ENCODE measurements around the gene AADACL3.
"Not testable (repeated sequence)": the region's sequence is repeated elsewhere in the genome, so short reads cannot be mapped to it uniquely, and the experiment has no call there.

AADACL3 gene

DNA sequence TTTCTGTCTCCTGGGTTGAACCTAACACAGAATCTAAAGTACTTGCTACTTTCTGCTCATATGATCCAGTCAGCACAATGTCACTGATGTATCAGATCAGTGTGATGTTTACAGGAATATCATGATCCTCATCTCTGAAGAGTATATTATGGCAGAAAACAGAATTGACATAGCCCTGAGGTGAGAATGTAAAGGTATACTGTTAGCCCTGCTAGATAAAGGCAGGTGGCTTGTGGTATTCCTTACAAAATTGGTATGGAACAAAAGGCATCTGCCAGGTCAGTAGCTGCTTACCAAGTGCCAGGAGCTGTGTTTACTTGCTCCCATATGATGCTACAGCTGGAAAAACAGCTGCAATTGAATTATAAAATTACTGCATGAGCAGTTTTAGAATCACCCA, 41.6 kb upstream of the AADACL3 start:
- Histone ChIP-seq H3K79me2 (ENCODE audit: insufficient read depth, low read length) (no peaks in the 10 kb centered on the region), H3F3A (ENCODE audit: insufficient read depth, low read length) (no peaks in the 10 kb centered on the region), H3K27ac (ENCODE audit: low read depth, low read length, poor library complexity, severe bottlenecking) (no peak overlapping the region), H4K20me1 (ENCODE audit: insufficient read depth, low read length) (no peaks in the 10 kb centered on the region), H3K4me2 (ENCODE audit: low read length) (no peak overlapping the region), H3K4me3 (ENCODE audit: low read depth, low read length, poor library complexity, severe bottlenecking) (no peak overlapping the region), H3K27me3 (ENCODE audit: insufficient read depth, low read length) (no peaks in the 10 kb centered on the region), H3K4me1 (ENCODE audit: insufficient read depth, low read length, severe bottlenecking) (no peaks in the 10 kb centered on the region), H3K9ac (ENCODE audit: low read length) (no peak overlapping the region), H3K36me3 (ENCODE audit: insufficient read depth, low read length) (no peaks in the 10 kb centered on the region), H3K9me3 (ENCODE audit: low read length) (no peaks in the 10 kb centered on the region), H3K9me2 (ENCODE audit: low read depth, low read length) (no peaks in the 10 kb centered on the region), H2AFZ (ENCODE audit: low read length) (no peak overlapping the region)
- no peak for TF ChIP-seq EZH2 (IDR thresholded peaks at IDR 0.05; ENCODE audit: borderline replicate concordance, low read length)
- TF ChIP-seq, protein P1, sequence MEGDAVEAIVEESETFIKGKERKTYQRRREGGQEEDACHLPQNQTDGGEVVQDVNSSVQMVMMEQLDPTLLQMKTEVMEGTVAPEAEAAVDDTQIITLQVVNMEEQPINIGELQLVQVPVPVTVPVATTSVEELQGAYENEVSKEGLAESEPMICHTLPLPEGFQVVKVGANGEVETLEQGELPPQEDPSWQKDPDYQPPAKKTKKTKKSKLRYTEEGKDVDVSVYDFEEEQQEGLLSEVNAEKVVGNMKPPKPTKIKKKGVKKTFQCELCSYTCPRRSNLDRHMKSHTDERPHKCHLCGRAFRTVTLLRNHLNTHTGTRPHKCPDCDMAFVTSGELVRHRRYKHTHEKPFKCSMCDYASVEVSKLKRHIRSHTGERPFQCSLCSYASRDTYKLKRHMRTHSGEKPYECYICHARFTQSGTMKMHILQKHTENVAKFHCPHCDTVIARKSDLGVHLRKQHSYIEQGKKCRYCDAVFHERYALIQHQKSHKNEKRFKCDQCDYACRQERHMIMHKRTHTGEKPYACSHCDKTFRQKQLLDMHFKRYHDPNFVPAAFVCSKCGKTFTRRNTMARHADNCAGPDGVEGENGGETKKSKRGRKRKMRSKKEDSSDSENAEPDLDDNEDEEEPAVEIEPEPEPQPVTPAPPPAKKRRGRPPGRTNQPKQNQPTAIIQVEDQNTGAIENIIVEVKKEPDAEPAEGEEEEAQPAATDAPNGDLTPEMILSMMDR (IDR thresholded peaks at IDR 0.05; ENCODE audit: low read length), result no peak

DNA sequence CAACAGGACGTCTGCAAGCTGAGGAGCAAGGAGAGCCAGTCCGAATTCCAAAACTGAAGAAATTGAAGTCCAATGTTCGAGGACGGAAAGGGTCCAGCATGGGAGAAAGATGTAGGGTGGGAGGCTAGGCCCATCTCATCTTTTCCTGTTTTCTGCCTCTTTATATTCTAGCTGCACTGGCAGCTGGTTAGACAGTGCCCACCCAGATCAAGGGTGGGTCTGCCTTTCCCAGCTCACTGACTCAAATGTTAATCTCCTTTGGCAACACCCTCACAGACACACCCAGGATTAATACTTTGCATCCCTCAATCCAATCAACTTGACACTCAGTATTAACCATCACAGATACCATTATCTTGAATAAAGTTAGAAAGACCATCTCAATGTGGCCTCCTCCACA, 39.8 kb upstream of the AADACL3 start:
- H3K4me1 ChIP-seq (ENCODE audit: insufficient read depth, low read length, severe bottlenecking); H4K20me1 ChIP-seq (ENCODE audit: insufficient read depth, low read length); H3K79me2 ChIP-seq (ENCODE audit: insufficient read depth, low read length); H2AFZ ChIP-seq (ENCODE audit: low read length); H3K4me2 ChIP-seq (ENCODE audit: low read length); H3K4me3 ChIP-seq (ENCODE audit: low read depth, low read length, poor library complexity, severe bottlenecking); H3K36me3 ChIP-seq (ENCODE audit: insufficient read depth, low read length); H3K27ac ChIP-seq (ENCODE audit: low read depth, low read length, poor library complexity, severe bottlenecking); H3F3A ChIP-seq (ENCODE audit: insufficient read depth, low read length); H3K9ac ChIP-seq (ENCODE audit: low read length); H3K9me2 ChIP-seq (ENCODE audit: low read depth, low read length); H3K27me3 ChIP-seq (ENCODE audit: insufficient read depth, low read length); H3K9me3 ChIP-seq (ENCODE audit: low read length): not testable (repeated sequence)

DNA sequence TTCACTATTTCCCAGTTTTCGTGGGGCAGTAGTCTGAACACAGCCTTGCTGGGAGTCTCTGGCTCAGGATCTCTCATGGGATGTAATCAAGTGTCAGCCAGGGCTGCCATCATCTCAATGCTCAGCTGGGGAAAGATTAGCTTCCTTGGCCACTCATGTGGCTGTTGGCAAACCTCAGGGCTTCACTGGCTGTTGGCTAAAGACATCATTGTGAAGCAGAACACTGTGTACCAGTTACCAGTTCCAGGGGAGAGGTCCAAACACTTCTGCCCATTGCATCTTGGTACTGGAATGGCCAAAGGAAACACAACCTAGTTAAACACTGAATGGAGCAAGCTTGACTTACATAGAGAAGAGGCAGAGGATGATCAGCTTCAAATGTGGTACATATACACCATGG, 38.3 kb upstream of the AADACL3 start:
- H4K20me1 ChIP-seq (ENCODE audit: insufficient read depth, low read length), result no peaks in the 10 kb centered on the region
- no peaks in the 10 kb centered on the region for H3K79me2 ChIP-seq (ENCODE audit: insufficient read depth, low read length)
- H3K9me2 ChIP-seq (ENCODE audit: low read depth, low read length), result no peaks in the 10 kb centered on the region
- H3K27me3 ChIP-seq (ENCODE audit: insufficient read depth, low read length), result no peaks in the 10 kb centered on the region
- no peak overlapping the region for H3K27ac ChIP-seq (ENCODE audit: low read depth, low read length, poor library complexity, severe bottlenecking)
- no peaks in the 10 kb centered on the region for H3F3A ChIP-seq (ENCODE audit: insufficient read depth, low read length)
- H3K9ac ChIP-seq (ENCODE audit: low read length), result no peak overlapping the region
- H3K4me3 ChIP-seq (ENCODE audit: low read depth, low read length, poor library complexity, severe bottlenecking), result no peak overlapping the region
- no peaks in the 10 kb centered on the region for H3K4me1 ChIP-seq (ENCODE audit: insufficient read depth, low read length, severe bottlenecking)
- H2AFZ ChIP-seq (ENCODE audit: low read length), result no peak overlapping the region
- no peaks in the 10 kb centered on the region for H3K36me3 ChIP-seq (ENCODE audit: insufficient read depth, low read length)
- TF ChIP-seq, protein P1 (IDR thresholded peaks at IDR 0.05; ENCODE audit: low read length), result no peak
- no peak for TF ChIP-seq EZH2 (IDR thresholded peaks at IDR 0.05; ENCODE audit: borderline replicate concordance, low read length)
- no peaks in the 10 kb centered on the region for H3K9me3 ChIP-seq (ENCODE audit: low read length)
- no peak overlapping the region for H3K4me2 ChIP-seq (ENCODE audit: low read length)

DNA sequence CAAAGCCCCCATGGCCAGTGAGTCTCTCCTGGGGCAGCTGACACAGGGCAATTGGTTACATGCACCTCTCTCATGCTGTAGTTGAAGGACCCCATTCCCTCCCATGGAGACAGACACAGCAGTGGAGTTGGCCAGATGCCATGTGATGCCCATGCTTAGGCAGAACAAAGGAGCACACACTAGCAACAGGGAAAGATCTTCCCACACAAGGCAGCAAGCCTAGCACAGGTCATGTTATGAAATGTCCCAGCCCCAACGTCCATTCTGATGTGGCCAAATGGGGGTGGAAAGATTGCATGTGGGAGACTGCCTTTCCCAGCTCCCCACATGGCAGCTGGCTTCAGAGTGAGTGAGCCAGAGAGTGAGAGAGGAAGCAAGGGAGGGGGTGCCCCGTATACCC, 37.6 kb upstream of the AADACL3 start:
- Histone ChIP-seq H2AFZ (ENCODE audit: low read length) (no peak overlapping the region), H3K9ac (ENCODE audit: low read length) (no peak overlapping the region), H3K9me3 (ENCODE audit: low read length) (no peaks in the 10 kb centered on the region), H3K9me2 (ENCODE audit: low read depth, low read length) (no peaks in the 10 kb centered on the region), H4K20me1 (ENCODE audit: insufficient read depth, low read length) (no peaks in the 10 kb centered on the region), H3K36me3 (ENCODE audit: insufficient read depth, low read length) (no peaks in the 10 kb centered on the region), H3F3A (ENCODE audit: insufficient read depth, low read length) (no peaks in the 10 kb centered on the region), H3K27me3 (ENCODE audit: insufficient read depth, low read length) (no peaks in the 10 kb centered on the region), H3K27ac (ENCODE audit: low read depth, low read length, poor library complexity, severe bottlenecking) (no peak overlapping the region), H3K79me2 (ENCODE audit: insufficient read depth, low read length) (no peaks in the 10 kb centered on the region), H3K4me1 (ENCODE audit: insufficient read depth, low read length, severe bottlenecking) (no peaks in the 10 kb centered on the region), H3K4me3 (ENCODE audit: low read depth, low read length, poor library complexity, severe bottlenecking) (no peak overlapping the region), H3K4me2 (ENCODE audit: low read length) (no peak overlapping the region)
- no peak for TF ChIP-seq EZH2 (IDR thresholded peaks at IDR 0.05; ENCODE audit: borderline replicate concordance, low read length)
- TF ChIP-seq, protein P1 (IDR thresholded peaks at IDR 0.05; ENCODE audit: low read length), result no peak
